GM12891 (cell line): Measurements from ENCODE around the gene DCC.

Experiments used
- POLR2A ChIP-seq: IDR thresholded peaks from 2 replicates; pipeline ENCODE4 v1.6.1; 2011; ENCODE audit warnings: low read depth, low read length, control low read depth
- TAF1 ChIP-seq: IDR thresholded peaks from 2 replicates; pipeline ENCODE4 v1.6.1; 2011; ENCODE audit warnings: low read depth, low read length, control low read depth

GRCh38 chr18:52577795-52578194 is 237.8 kb downstream of the DCC start:
- no peak for TF ChIP-seq POLR2A
- no peak for TF ChIP-seq TAF1
